HG03571 (cell line): ENCODE measurements around the gene CPA2.
A peak's percentile ranks its signal among the peaks of the same experiment; 100 is the strongest.

Experiments used
- ATAC-seq: cut with Tn5 transposase; IDR thresholded peaks from one replicate; pipeline ENCODE4 v1.9.1; 2021; ENCODE audit not compliant: unreplicated experiment

Gene CPA2

GRCh38 chr7:130279286-130279685 is 12.6 kb downstream of the CPA2 start:
- ATAC-seq, result no peak

GRCh38 chr7:130279906-130280305 is 13.2 kb downstream of the CPA2 start:
- no peak for ATAC-seq

DNA sequence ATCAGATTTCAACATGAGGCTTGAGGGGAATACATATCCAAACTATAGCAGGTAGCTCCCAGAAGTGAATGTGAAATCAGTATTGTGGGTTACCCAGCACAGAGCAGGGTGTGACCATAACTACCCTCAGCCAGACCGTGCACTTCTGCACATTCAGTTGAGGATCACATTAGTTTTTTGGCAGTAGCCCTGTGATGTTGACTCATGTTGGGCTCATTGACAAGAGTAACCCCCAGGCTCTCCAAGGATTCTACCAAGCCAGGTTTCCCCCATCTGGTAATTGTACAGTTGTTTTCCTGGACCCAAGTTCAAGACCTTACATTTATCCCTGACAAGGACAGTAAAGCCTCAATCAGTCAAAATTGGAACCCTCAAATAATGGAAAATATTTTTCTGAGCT is 14.6 kb downstream of the CPA2 start:
- no peak for ATAC-seq

- no peak for ATAC-seq
Measured at GRCh38 chr7:130286881-130287280, 20.2 kb downstream of the CPA2 start.

GRCh38 chr7:130288168-130288567 is 21.5 kb downstream of the CPA2 start:
- no peak for ATAC-seq

- no peak for ATAC-seq
Measured at GRCh38 chr7:130288829-130289228, 22.2 kb downstream of the CPA2 start.

DNA sequence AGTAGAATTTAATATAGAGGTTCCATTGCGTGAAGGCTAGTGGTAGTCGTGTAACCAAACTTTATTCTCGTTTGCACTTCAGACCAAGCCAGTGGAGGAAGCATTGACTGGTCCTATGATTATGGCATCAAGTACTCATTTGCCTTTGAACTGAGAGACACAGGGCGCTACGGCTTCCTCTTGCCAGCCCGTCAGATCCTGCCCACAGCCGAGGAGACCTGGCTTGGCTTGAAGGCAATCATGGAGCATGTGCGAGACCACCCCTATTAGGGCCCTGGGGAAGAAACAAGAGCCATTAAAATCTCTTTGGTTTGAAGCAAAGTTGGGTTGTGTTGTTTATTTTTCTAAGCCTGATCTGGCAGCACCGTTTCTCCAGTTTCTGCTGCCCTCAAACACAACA is 22.8 kb downstream of the CPA2 start:
- no peak for ATAC-seq

DNA sequence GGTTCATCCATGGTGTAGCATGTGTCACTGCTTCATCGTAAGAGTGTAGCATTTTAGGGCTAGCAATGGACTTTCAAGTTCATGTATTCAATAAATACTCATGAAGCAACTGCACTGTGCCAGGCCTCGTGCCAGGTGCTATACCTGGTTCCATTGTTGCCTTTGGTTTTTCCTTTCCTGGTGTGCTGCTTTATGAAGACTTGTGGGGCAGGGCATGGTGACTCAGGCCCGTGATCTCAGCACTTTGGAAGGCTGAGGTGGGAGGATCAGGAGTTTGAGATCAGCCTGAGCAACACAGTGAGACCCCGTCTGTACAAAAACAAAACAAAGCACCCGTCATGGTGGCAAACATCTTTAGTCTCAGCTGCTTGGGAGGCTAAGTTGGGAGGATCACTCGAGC is 24.1 kb downstream of the CPA2 start:
- no peak for ATAC-seq

GRCh38 chr7:130292682-130293257 is 26.1 kb downstream of the CPA2 start, which contains the start of gene CPA4:
Gene CPA4 (plus strand): TSS chr7:130293161. CDS start chr7:130293181, 20 bp downstream.
- no peak for ATAC-seq

- peak; percentile 40 for ATAC-seq
Measured at GRCh38 chr7:130293521-130293920, 26.9 kb downstream of the CPA2 start.

DNA sequence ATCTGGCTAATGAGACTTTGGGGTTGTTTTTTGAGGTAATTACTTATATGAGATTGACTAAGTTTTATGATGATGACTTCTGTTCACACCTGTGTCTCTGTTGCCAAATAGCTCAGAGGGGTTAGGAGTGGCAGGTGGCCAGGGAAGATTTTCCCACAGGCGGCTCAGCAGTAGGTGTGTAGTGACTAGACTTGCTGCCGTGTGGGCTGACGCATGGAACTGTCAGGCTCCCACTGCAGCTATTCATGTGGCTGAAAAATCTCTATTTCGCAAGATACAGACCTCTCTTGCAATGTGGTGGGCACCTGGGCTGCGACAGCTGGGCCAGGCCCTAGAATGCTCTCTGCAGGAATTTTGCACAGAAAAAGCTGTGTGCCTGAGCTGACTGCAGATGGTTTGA is 27.7 kb downstream of the CPA2 start:
- ATAC-seq, result no peak

DNA sequence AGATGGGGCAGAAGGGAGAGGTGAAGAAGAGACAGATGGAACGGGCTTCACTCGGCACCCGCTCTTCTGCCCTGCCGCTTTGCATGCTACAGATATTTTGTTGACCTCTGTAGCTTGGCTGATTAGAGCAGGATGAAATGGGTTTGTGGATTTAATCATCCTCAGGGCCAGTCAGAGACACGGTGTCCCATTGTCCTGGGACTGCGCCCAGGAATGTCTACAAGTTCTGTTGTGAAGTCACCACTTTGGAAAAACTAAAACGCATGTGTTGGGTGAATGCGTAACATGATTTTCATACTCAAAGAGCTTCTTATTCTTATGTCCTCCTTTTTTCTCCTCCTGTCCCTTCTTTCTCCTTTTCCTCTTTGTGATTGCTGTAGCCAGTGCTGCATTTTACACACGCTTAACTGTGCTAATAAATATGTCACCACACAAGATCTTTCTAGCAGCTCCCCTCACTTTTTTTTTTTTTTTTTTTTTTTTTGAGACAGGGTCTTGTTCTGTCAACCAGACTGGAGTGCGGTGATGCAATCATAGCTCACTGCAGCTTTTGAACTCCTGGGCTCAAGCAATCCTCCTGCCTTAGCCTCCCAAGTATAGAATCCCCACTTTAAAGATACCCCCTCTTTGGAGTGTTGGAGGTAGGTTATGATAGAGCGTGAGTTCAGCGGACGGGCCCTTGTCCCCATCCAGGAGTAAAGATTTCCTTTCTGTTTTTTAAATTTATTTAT is 29.7 kb downstream of the CPA2 start:
- no peak for ATAC-seq

DNA sequence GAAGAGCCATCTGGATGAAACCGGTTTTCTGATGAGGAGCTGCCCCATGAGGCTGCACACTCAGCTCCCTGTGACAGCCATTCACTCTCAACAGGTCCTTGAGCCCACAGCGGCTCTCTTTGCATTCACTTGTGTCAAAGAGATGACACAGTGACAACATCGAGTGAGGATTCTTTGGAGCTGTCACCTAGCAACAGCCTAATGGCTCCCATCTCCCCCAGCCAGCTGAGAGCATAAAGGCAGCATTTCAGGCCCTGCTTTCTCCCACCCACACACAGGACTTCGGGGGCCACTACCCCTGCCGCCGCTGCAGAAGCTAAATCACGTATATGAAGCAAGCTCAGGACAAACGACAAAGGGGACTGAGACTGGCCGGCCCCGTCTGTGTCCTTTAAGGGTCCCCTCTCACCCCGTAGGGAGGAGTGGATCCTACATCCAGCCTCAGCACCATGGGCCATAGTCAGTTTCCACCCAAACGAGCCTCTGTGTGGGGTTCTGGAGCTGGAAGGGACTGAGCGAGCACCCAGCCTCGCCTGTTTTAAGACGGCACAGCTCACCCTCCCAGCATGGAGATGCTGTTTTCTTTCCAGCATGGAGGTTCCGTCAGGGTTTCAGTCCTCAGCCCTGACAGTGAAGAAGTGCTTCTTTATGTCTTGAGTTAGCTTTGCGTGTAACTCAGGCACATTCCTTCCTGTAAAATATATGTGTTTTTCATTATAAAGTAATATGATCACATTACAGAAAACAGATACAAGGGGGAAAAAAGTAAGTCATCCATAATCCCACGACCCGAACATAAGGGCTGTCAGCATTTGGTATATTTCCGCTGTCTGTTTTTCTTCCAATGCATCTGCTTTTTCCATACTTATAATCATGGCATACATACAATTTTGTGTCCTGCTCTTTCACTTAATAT is 31.2 kb downstream of the CPA2 start:
- no peak for ATAC-seq

DNA sequence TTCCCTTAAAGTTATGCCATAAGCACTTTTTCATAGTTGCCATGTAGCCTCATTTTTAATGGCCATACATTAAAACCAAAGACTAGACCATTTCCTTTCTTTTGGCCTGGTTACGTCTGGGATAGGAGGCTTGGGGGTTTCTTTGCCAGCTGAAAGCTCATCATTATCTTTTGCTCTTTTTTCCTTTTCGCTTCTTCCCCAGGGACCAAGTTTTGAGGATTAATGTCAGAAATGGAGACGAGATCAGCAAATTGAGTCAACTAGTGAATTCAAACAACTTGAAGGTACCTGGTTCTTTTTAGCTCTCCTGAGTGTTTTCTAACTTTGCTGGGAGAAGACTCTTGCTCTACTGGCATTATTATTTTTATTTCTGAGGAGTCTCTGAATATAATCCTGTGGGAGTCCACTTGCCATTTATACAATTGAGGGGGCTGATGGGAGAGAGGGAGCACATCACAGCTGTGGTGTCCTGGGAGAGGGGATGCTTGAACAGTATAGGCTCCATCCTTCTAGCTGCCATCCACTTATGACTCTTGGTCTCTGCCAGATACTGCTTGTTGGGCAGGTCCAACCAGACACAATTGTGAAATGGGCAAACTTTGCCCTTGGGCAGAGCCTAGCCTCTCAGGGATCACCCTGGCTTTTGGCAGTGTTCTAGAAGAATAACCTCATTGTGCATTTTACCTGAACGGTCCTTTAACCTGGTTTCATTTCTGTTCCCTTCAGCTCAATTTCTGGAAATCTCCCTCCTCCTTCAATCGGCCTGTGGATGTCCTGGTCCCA is 32.1 kb downstream of the CPA2 start:
- ATAC-seq, result no peak

- ATAC-seq, result no peak
Measured at GRCh38 chr7:130299866-130300265, 33.2 kb downstream of the CPA2 start.

DNA sequence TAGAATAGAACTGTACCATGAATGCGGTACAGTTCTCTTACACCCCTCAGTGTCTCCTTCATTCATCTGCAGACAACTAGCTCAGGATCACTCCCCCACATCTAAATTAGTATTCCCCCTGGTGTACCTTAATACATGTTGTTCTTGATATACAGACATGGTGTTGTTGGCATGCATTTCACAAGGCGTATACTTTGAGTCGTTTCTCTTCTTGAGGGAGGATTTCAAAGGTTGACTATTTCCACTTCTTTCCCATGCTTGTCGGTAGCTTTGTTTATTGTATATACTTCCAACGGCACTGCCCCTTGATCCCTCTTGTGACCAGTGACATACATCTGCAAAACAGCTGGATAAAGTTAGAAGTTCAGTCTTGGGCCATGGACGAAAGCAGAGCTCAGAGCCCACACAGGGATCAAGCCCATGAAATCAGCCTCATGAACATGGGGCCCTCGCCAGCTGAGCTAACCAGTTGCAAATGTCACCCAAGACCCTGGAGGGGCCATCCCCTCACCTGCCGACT is 34.9 kb downstream of the CPA2 start:
- no peak for ATAC-seq

GRCh38 chr7:130302649-130303048 is 36.0 kb downstream of the CPA2 start:
- no peak for ATAC-seq

DNA sequence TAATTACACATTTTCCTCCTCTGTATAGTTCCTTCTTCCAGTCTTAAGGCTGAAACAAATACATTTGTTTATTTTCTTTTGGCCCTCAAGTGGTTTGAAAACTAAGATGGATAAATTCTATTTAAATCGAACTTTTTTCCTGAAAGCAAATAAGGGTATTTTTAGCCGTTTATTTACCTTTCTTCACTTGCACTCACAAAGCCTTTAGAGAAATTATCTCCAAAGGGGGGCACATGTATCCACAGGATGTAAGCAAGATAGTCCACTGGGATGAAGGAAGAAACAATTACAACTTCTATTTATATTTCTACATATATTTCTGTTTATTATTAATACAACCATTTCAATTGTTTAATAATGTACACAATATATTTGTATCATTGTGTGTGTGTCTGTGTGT is 36.5 kb downstream of the CPA2 start:
- ATAC-seq, result no peak

DNA sequence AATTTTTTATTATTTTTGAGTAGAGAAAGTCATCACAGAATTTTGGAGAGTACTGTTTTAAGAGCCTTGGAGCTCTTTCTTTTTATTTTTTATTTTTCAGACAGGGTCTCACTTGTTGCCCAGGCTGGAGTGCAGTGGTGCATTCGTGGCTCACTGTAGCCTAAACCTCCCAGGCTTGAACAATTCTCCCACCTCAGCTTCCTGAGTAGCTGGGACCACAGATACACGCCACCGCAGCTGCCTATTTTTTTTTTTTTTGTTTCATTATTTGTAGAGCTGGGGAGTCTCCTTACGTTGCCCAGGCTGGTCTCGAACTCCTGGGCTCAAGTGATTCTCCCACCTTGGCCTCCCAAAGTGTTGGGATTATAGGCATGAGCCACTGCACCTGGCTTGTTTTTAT is 36.9 kb downstream of the CPA2 start:
- no peak for ATAC-seq

DNA sequence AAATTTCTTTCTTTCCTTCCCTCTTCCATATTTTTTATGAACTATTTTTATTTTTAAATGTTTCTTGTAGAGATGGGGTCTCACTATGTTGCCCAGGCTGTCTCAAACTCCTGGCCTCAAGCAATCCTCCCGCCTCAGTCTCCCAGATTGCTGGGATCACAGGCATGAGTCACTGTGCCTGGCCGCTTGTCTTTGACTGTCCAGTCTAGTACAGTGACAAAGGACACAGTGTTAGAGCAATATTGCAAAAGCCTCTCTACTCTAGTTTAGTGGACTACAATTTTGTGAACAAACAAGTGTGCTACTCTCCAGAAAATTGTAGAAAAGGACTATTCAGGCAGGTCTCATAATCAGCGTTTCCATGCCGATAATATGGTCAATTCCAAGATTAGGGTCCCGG is 37.3 kb downstream of the CPA2 start:
- no peak for ATAC-seq

GRCh38 chr7:130304878-130305277 is 38.2 kb downstream of the CPA2 start:
- no peak for ATAC-seq
